ENCODE data around the gene TNNI3K.

Gene TNNI3K

DNA sequence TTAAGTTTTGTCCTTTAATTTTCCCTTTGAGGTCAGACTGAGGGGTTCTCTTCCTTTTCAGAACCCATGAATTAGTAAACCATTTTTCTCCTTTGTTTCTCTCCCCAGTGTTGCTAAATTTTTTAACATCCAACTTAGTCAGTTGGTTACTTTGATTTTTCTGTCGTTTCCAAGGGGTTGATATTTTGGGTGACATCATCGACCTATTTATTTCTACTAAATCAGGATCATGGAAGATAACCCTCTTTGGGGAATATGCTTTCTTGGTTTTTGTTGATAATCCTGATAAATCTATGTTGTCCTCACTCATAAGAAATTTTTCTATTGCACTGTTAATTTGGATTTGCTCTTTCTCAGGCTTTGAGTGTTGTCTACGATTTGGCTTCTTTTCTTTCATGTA is 236.3 kb downstream of the TNNI3K start:
- Histone ChIP-seq H3K9ac (ENCODE audit: low read length in 5 of 5) (no peak overlapping the region), H3K27ac (ENCODE audit: low read depth, low read length) (no peak overlapping the region), H3K9me3 (ENCODE audit: control insufficient read depth in 5 of 5, low read length in 5 of 5) (no peaks in the 10 kb centered on the region), H3K4me3 (ENCODE audit: low read depth in 1 of 5, low read length in 5 of 5) (no peak overlapping the region), H3K27me3 (ENCODE audit: control insufficient read depth in 5 of 5, insufficient read depth in 4 of 5, low read length in 5 of 5) (no peaks in the 10 kb centered on the region), H3K36me3 (ENCODE audit: control insufficient read depth in 5 of 5, insufficient read depth in 5 of 5, low read length in 5 of 5) (no peaks in the 10 kb centered on the region), H3K4me1 (ENCODE audit: control insufficient read depth in 5 of 5, insufficient read depth in 5 of 5, low read length in 5 of 5) (peaks cover 0 to 7% (median 0%) of the 10 kb centered on the region in 5 donors)

DNA sequence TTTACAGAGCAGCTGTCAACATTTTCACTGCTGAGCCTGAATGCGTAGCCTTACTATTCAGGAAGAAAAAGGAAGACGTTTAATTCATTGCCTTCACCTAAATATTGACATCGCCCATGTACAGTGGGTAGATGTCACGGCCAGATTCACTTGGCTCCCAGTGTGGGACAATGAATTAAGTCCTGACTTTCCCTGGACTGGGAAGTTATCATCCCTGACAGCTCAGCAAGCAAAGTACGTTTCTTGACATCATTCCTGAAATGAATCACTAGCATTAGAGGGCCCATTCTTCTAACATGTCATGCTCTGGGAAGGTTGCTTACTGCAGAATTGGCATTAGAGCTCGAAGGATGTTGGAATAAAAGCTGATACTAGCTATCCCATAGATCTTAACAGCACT is 239.4 kb downstream of the TNNI3K start:
- Histone ChIP-seq H3K4me3 (ENCODE audit: low read depth in 1 of 5, low read length in 5 of 5) (no peak overlapping the region), H3K9me3 (ENCODE audit: control insufficient read depth in 5 of 5, low read length in 5 of 5) (no peaks in the 10 kb centered on the region), H3K27me3 (ENCODE audit: control insufficient read depth in 5 of 5, insufficient read depth in 4 of 5, low read length in 5 of 5) (no peaks in the 10 kb centered on the region), H3K27ac (ENCODE audit: low read depth, low read length) (no peak overlapping the region), H3K4me1 (ENCODE audit: control insufficient read depth in 5 of 5, insufficient read depth in 5 of 5, low read length in 5 of 5) (no peaks in the 10 kb centered on the region), H3K36me3 (ENCODE audit: control insufficient read depth in 5 of 5, insufficient read depth in 5 of 5, low read length in 5 of 5) (no peaks in the 10 kb centered on the region), H3K9ac (ENCODE audit: low read length in 5 of 5) (no peak overlapping the region)

DNA sequence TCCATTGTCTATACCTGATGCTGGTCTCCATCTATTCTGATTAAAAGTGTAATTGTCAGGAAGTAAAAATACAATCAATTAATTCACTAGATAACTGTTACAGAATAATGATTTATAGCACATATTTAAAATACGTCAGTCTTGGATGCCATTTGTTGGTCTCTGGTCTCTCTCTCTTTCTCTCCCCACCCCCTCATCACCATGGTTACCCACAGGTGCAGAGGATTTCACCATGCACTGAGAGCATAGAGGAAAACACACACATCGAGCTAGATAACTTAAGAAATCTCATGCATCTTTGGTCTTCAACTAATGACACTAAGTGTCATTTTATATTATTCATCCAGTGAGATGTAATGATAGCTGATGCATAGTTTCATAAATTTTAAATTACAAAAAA is 243.8 kb downstream of the TNNI3K start:
- Histone ChIP-seq H3K27me3 (ENCODE audit: control insufficient read depth in 5 of 5, insufficient read depth in 4 of 5, low read length in 5 of 5) (no peaks in the 10 kb centered on the region), H3K9me3 (ENCODE audit: control insufficient read depth in 5 of 5, low read length in 5 of 5) (no peaks in the 10 kb centered on the region), H3K36me3 (ENCODE audit: control insufficient read depth in 5 of 5, insufficient read depth in 5 of 5, low read length in 5 of 5) (no peaks in the 10 kb centered on the region), H3K27ac (ENCODE audit: low read depth, low read length) (no peak overlapping the region), H3K4me1 (ENCODE audit: control insufficient read depth in 5 of 5, insufficient read depth in 5 of 5, low read length in 5 of 5) (no peaks in the 10 kb centered on the region), H3K4me3 (ENCODE audit: low read depth in 1 of 5, low read length in 5 of 5) (no peak overlapping the region), H3K9ac (ENCODE audit: low read length in 5 of 5) (no peak overlapping the region)

DNA sequence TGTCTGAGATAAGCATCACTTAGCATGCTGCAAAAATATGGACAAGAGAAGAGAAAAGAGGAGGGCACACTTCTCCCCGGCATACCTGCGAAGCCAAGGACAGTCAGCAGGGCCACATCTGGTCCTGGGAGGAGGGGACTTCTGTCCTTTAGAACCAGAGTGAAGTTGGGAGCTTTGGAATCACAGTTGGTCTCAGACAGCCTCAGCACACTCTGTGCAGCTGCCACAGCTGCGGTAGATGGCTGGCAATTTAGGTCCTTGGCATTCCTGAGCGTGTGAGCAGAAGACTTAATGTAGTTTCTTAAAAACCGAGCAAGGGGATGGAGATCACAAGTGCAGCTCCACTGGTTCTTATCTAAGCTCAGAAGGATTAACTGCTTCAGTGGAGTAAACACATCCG is 244.9 kb downstream of the TNNI3K start:
- Histone ChIP-seq H3K9ac (ENCODE audit: low read length in 5 of 5) (no peak overlapping the region), H3K9me3 (ENCODE audit: control insufficient read depth in 5 of 5, low read length in 5 of 5) (no peaks in the 10 kb centered on the region), H3K27me3 (ENCODE audit: control insufficient read depth in 5 of 5, insufficient read depth in 4 of 5, low read length in 5 of 5) (no peaks in the 10 kb centered on the region), H3K27ac (ENCODE audit: low read depth, low read length) (no peak overlapping the region), H3K4me1 (ENCODE audit: control insufficient read depth in 5 of 5, insufficient read depth in 5 of 5, low read length in 5 of 5) (no peaks in the 10 kb centered on the region), H3K4me3 (ENCODE audit: low read depth in 1 of 5, low read length in 5 of 5) (no peak overlapping the region), H3K36me3 (ENCODE audit: control insufficient read depth in 5 of 5, insufficient read depth in 5 of 5, low read length in 5 of 5) (no peaks in the 10 kb centered on the region)

DNA sequence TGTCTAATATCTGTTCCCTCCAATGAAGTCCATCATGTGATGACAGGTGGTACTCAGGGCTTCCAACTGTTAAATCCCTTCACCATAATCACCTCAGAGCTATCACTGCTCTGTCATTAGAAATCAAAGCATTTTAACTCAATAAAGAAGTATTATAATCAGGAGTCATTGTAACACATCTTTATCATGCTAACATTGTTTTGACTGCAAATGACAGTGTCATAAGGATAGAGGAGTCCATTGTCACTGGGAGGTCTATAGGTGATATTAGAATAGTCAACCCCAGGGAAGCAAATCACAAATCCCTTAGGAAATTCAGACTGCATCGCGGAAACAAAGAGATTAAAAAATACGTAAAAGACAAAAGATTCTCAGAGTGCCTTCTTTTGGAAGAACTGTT is 246.4 kb downstream of the TNNI3K start:
- Histone ChIP-seq H3K9ac (ENCODE audit: low read length in 5 of 5) (no peak overlapping the region), H3K27me3 (ENCODE audit: control insufficient read depth in 5 of 5, insufficient read depth in 4 of 5, low read length in 5 of 5) (no peaks in the 10 kb centered on the region), H3K27ac (ENCODE audit: low read depth, low read length) (no peak overlapping the region), H3K36me3 (ENCODE audit: control insufficient read depth in 5 of 5, insufficient read depth in 5 of 5, low read length in 5 of 5) (no peaks in the 10 kb centered on the region), H3K4me3 (ENCODE audit: low read depth in 1 of 5, low read length in 5 of 5) (no peak overlapping the region), H3K4me1 (ENCODE audit: control insufficient read depth in 5 of 5, insufficient read depth in 5 of 5, low read length in 5 of 5) (no peaks in the 10 kb centered on the region), H3K9me3 (ENCODE audit: control insufficient read depth in 5 of 5, low read length in 5 of 5) (no peaks in the 10 kb centered on the region)

DNA sequence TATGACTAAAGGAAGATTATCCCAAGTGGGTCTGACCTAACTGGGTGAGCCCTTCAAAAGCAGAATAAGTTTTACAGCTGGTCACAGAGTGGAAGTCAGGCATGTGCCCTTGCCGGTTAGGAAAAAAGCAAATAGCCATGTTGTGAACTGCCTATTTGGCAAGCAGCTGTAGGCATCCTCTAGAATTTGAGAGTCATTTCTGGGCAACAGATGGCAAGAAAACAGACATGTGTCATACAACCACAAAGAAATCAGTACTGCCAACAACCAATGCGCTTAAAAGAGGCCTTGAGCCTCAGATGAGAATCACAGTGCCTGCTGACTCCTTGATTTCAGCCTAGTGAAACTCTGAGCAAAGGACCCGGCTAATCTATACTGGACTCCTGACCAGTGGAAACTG is 250.4 kb downstream of the TNNI3K start:
- no peaks in the 10 kb centered on the region for H3K4me1 ChIP-seq (ENCODE audit: control insufficient read depth in 5 of 5, insufficient read depth in 5 of 5, low read length in 5 of 5)
- no peak overlapping the region for H3K4me3 ChIP-seq (ENCODE audit: low read depth in 1 of 5, low read length in 5 of 5)
- no peak overlapping the region for H3K9ac ChIP-seq (ENCODE audit: low read length in 5 of 5)
- no peaks in the 10 kb centered on the region for H3K36me3 ChIP-seq (ENCODE audit: control insufficient read depth in 5 of 5, insufficient read depth in 5 of 5, low read length in 5 of 5)
- no peaks in the 10 kb centered on the region for H3K9me3 ChIP-seq (ENCODE audit: control insufficient read depth in 5 of 5, low read length in 5 of 5)
- H3K27ac ChIP-seq (ENCODE audit: low read depth, low read length), result no peak overlapping the region
- H3K27me3 ChIP-seq (ENCODE audit: control insufficient read depth in 5 of 5, insufficient read depth in 4 of 5, low read length in 5 of 5), result no peaks in the 10 kb centered on the region

DNA sequence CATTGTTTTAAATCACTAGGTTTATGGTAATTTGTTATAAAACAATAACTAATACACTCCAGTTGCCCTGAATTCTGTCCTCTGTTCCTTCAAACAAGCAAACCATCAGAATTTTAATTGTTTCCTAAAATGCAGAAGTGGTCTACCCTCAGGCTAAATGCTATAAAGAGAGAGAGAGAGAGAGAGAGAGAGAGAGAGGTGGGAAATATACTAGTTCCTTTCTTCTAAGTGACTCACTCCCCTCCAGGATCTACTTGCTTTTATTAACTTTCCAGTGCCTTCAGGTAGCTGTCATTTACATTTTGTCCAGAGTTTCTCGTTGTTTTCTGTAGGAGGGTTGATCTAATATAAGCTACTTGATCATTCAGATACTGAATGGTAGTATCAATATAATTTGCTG is 250.8 kb downstream of the TNNI3K start:
- Histone ChIP-seq H3K36me3 (ENCODE audit: control insufficient read depth in 5 of 5, insufficient read depth in 5 of 5, low read length in 5 of 5) (no peaks in the 10 kb centered on the region), H3K9me3 (ENCODE audit: control insufficient read depth in 5 of 5, low read length in 5 of 5) (no peaks in the 10 kb centered on the region), H3K27ac (ENCODE audit: low read depth, low read length) (no peak overlapping the region), H3K9ac (ENCODE audit: low read length in 5 of 5) (no peak overlapping the region), H3K27me3 (ENCODE audit: control insufficient read depth in 5 of 5, insufficient read depth in 4 of 5, low read length in 5 of 5) (no peaks in the 10 kb centered on the region), H3K4me1 (ENCODE audit: control insufficient read depth in 5 of 5, insufficient read depth in 5 of 5, low read length in 5 of 5) (no peaks in the 10 kb centered on the region), H3K4me3 (ENCODE audit: low read depth in 1 of 5, low read length in 5 of 5) (no peak overlapping the region)

DNA sequence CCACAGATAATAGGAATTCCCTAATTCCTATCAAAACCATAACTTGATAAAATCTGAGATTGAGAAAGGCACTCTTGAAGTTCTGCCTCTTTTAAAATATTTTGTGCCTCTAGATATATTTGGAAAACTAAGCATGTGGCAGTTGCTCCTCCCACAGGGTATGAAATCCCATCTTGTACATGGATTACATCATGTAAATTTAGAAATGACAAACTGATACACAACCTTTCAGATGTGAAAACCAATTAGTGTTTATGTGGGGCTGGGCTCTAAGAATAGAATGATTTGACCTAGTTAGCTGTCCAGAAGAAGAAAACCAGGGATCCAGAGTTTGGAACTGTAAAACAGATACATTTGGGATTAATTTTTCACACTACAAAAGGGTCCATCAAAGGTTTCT is 261.5 kb downstream of the TNNI3K start:
- Histone ChIP-seq H3K27me3 (ENCODE audit: control insufficient read depth in 5 of 5, insufficient read depth in 4 of 5, low read length in 5 of 5) (no peaks in the 10 kb centered on the region), H3K9me3 (ENCODE audit: control insufficient read depth in 5 of 5, low read length in 5 of 5) (no peaks in the 10 kb centered on the region), H3K36me3 (ENCODE audit: control insufficient read depth in 5 of 5, insufficient read depth in 5 of 5, low read length in 5 of 5) (no peaks in the 10 kb centered on the region), H3K4me3 (ENCODE audit: low read depth in 1 of 5, low read length in 5 of 5) (no peak overlapping the region), H3K9ac (ENCODE audit: low read length in 5 of 5) (no peak overlapping the region), H3K27ac (ENCODE audit: low read depth, low read length) (no peak overlapping the region), H3K4me1 (ENCODE audit: control insufficient read depth in 5 of 5, insufficient read depth in 5 of 5, low read length in 5 of 5) (no peaks in the 10 kb centered on the region)

DNA sequence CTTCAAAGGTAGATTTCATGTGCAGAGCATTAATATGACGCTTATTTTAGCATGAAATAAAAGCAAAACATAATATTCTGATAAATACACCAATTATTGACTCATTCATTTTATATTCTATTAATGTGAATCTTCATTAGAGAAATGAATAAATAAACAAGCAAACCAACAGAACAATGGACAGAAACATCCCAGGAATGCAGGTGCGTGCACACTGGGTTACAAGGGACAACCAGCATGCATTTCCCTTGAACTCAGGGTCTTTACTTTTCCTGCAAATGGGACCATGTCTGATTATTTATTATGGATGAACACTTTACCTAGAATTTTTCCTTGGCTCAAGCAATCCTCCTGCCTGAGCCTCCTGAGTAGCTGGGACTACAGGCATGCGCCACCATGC is 263.7 kb downstream of the TNNI3K start:
- Histone ChIP-seq H3K4me3 (ENCODE audit: low read depth in 1 of 5, low read length in 5 of 5) (no peak overlapping the region), H3K27ac (ENCODE audit: low read depth, low read length) (no peak overlapping the region), H3K9ac (ENCODE audit: low read length in 5 of 5) (no peak overlapping the region), H3K4me1 (ENCODE audit: control insufficient read depth in 5 of 5, insufficient read depth in 5 of 5, low read length in 5 of 5) (no peaks in the 10 kb centered on the region), H3K36me3 (ENCODE audit: control insufficient read depth in 5 of 5, insufficient read depth in 5 of 5, low read length in 5 of 5) (no peaks in the 10 kb centered on the region), H3K27me3 (ENCODE audit: control insufficient read depth in 5 of 5, insufficient read depth in 4 of 5, low read length in 5 of 5) (no peaks in the 10 kb centered on the region), H3K9me3 (ENCODE audit: control insufficient read depth in 5 of 5, low read length in 5 of 5) (no peaks in the 10 kb centered on the region)

DNA sequence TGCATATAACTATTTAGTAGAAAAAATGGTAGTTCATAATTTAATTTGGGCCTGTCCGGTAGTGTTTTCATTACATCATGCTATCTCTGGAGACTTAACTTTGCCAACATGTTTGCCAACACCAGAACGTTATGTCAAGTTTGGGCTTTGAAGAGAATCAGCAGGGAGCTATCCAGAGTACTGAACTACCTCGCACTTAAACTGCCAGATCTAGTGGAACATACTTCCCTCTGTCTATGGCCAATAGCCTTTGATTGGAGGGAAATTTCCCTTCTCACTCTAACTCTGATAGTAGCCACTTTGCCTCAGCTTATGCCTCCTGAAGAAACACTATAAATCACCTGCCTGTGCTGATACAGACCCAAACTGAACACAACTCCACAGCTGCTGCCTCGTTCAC is 267.2 kb downstream of the TNNI3K start:
- Histone ChIP-seq H3K4me3 (ENCODE audit: low read depth in 1 of 5, low read length in 5 of 5) (no peak overlapping the region), H3K36me3 (ENCODE audit: control insufficient read depth in 5 of 5, insufficient read depth in 5 of 5, low read length in 5 of 5) (no peaks in the 10 kb centered on the region), H3K27ac (ENCODE audit: low read depth, low read length) (no peak overlapping the region), H3K27me3 (ENCODE audit: control insufficient read depth in 5 of 5, insufficient read depth in 4 of 5, low read length in 5 of 5) (no peaks in the 10 kb centered on the region), H3K9ac (ENCODE audit: low read length in 5 of 5) (no peak overlapping the region), H3K9me3 (ENCODE audit: control insufficient read depth in 5 of 5, low read length in 5 of 5) (no peaks in the 10 kb centered on the region), H3K4me1 (ENCODE audit: control insufficient read depth in 5 of 5, insufficient read depth in 5 of 5, low read length in 5 of 5) (no peaks in the 10 kb centered on the region)

DNA sequence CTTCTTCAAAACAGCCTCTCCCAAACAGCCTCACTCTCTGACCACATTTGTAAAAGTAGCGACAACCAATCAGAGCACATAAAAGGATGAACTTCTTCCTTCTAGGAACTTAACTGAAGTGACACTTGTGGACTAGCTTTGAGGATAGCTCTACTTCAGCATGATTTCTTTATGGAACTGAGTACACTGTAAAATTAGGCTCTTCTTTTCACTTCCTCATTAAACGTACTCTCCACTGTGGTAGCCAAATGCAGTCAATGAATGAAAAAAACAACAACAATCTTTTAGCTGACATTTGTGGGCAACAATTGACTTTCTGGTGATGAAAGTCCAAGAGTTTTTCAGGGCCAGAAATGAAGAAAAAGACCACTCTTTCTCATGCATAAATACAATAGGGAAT is 267.7 kb downstream of the TNNI3K start:
- Histone ChIP-seq H3K36me3 (ENCODE audit: control insufficient read depth in 5 of 5, insufficient read depth in 5 of 5, low read length in 5 of 5) (no peaks in the 10 kb centered on the region), H3K9me3 (ENCODE audit: control insufficient read depth in 5 of 5, low read length in 5 of 5) (no peaks in the 10 kb centered on the region), H3K27ac (ENCODE audit: low read depth, low read length) (no peak overlapping the region), H3K27me3 (ENCODE audit: control insufficient read depth in 5 of 5, insufficient read depth in 4 of 5, low read length in 5 of 5) (no peaks in the 10 kb centered on the region), H3K9ac (ENCODE audit: low read length in 5 of 5) (no peak overlapping the region), H3K4me1 (ENCODE audit: control insufficient read depth in 5 of 5, insufficient read depth in 5 of 5, low read length in 5 of 5) (no peaks in the 10 kb centered on the region), H3K4me3 (ENCODE audit: low read depth in 1 of 5, low read length in 5 of 5) (no peak overlapping the region)

Measured in subcutaneous abdominal adipose tissue (tissue), 5 donors.